ENCODE data around the gene HGS. TPM values are rescaled to one million over a fixed set of nuclear protein-coding genes. Genes with fewer than 3 reads are reported as not detected.

The HGS gene
- 54.6 and 69.7 TPM in 2 replicates for total RNA-seq

GRCh38 chr17:81683584-81684441, at the start of gene HGS, which contains the start of gene ARL16:
HGS (plus strand) TSS chr17:81684011; CDS start chr17:81684067, 56 bp downstream.
ARL16 (minus strand) TSS chr17:81683797; CDS start chr17:81683753, 44 bp downstream.

GRCh38 chr17:81636505-81637288, 47.1 kb upstream of the HGS start, which contains the start of the genes NPLOC4 and TSPAN10:
NPLOC4 (minus strand) TSS chr17:81637112; CDS start chr17:81636930, 182 bp downstream.
TSPAN10 (plus strand) TSS chr17:81637196; CDS start chr17:81642413, 5,217 bp downstream.

GRCh38 chr17:81656118-81656743, 27.6 kb upstream of the HGS start, which contains the start of gene PDE6G:
PDE6G (minus strand) TSS chr17:81656542; CDS start chr17:81653305, 3,237 bp downstream.

GRCh38 chr17:81666342-81667191, 17.2 kb upstream of the HGS start, which contains the start of the genes CCDC137 and OXLD1:
CCDC137 (plus strand) TSS chr17:81666737; CDS start chr17:81666767, 30 bp downstream.
OXLD1 (minus strand) TSS chr17:81666605; CDS start chr17:81666577, 28 bp downstream.

GRCh38 chr17:81702934-81703746, 19.3 kb downstream of the HGS start, which contains the start of gene MRPL12:
MRPL12 (plus strand) TSS chr17:81703367; CDS start chr17:81703502, 135 bp downstream.

GRCh38 chr17:81711814-81712467, 28.1 kb downstream of the HGS start, which contains the start of gene SLC25A10:
SLC25A10 (plus strand) TSS chr17:81712284; CDS start chr17:81712427, 143 bp downstream.

Other genes with a start within 250 kb of the HGS start
- 4,498 and 6,265 TPM in 2 replicates for gene ACTG1, start 171.2 kb upstream of the HGS start, total RNA-seq
- 0.71 and 1.9 TPM in 2 replicates for gene FSCN2, start 155.6 kb upstream of the HGS start, total RNA-seq
- 13.2 and 16.7 TPM in 2 replicates for gene FAAP100, start 131.7 kb upstream of the HGS start, total RNA-seq
- gene NPLOC4, start 46.9 kb upstream of the HGS start, total RNA-seq = 49.4 and 70.4 TPM in 2 replicates
- gene TSPAN10, start 46.8 kb upstream of the HGS start, total RNA-seq = 0.57 and 2.1 TPM in 2 replicates
- gene PDE6G, start 27.5 kb upstream of the HGS start, total RNA-seq = 0.65 TPM in 1 of 2 replicates, not detected in the other
- gene OXLD1, start 17.4 kb upstream of the HGS start, total RNA-seq = 30.7 and 33.1 TPM in 2 replicates
- 6.5 TPM in 2 replicates for gene CCDC137, start 17.3 kb upstream of the HGS start, total RNA-seq
- 25.5 and 37.8 TPM in 2 replicates for gene ARL16, start 214 bp upstream of the HGS start, total RNA-seq
- 5.4 and 6.6 TPM in 2 replicates for gene MRPL12, start 19.4 kb downstream of the HGS start, total RNA-seq
- 6.1 and 6.3 TPM in 2 replicates for gene SLC25A10, start 28.3 kb downstream of the HGS start, total RNA-seq
- 0.09 TPM in 1 of 2 replicates, not detected in the other for gene GCGR, start 120.1 kb downstream of the HGS start, total RNA-seq
- gene MCRIP1, start 149.3 kb downstream of the HGS start, total RNA-seq = 78.6 and 95.7 TPM in 2 replicates
- not detected in 2 replicates for gene PPP1R27, start 151.0 kb downstream of the HGS start, total RNA-seq
- 1,172 and 1,485 TPM in 2 replicates for gene P4HB, start 176.5 kb downstream of the HGS start, total RNA-seq
- 48.4 and 63.1 TPM in 2 replicates for gene ARHGDIA, start 187.3 kb downstream of the HGS start, total RNA-seq
- 109 and 112 TPM in 2 replicates for gene ALYREF, start 207.6 kb downstream of the HGS start, total RNA-seq
- 198 and 226 TPM in 2 replicates for gene ANAPC11, start 207.7 kb downstream of the HGS start, total RNA-seq
- 0.28 and 0.46 TPM in 2 replicates for gene NPB, start 218.2 kb downstream of the HGS start, total RNA-seq
- 61.2 and 81.8 TPM in 2 replicates for gene PCYT2, start 227.4 kb downstream of the HGS start, total RNA-seq
- 16.9 and 21.2 TPM in 2 replicates for gene SIRT7, start 234.2 kb downstream of the HGS start, total RNA-seq
- gene MAFG, start 243.7 kb downstream of the HGS start, total RNA-seq = 13.7 and 17.0 TPM in 2 replicates